ENCODE measurements around the gene PDE8B.

Gene PDE8B

GRCh38 chr5:77389746-77390145, 179.3 kb downstream of the PDE8B start:
- Histone ChIP-seq H2BK5ac (ENCODE audit: low read length) (no peak overlapping the region), H2BK15ac (ENCODE audit: low read length) (no peak overlapping the region), H3K4ac (ENCODE audit: low read length) (no peak overlapping the region), H3K9me3 (replicated peaks in 1 of 2; ENCODE audit: control insufficient read depth in 2 of 2, insufficient read depth in 1 of 2, low read depth in 1 of 2, low read length in 2 of 2) (no peaks in the 10 kb centered on the region), H3K4me3 (ENCODE audit: low read length in 2 of 2) (no peak overlapping the region), H3K27ac (replicated peaks; ENCODE audit: low read length) (no peak overlapping the region), H3K23ac (ENCODE audit: low read depth, low read length, poor library complexity) (no peak overlapping the region), H4K8ac (ENCODE audit: low read depth, low read length) (no peak overlapping the region), H3K4me1 (ENCODE audit: control insufficient read depth in 2 of 2, insufficient read depth in 1 of 2, low read depth in 1 of 2, low read length in 2 of 2) (peaks cover 0 to 2% of the 10 kb centered on the region in 2 donors), H3K36me3 (replicated peaks in 1 of 2; ENCODE audit: control insufficient read depth in 2 of 2, insufficient read depth in 2 of 2, low read length in 2 of 2) (no peaks in the 10 kb centered on the region), H2BK120ac (ENCODE audit: low read depth, low read length) (no peak overlapping the region), H3K18ac (ENCODE audit: low read length) (no peak overlapping the region), H3K79me1 (ENCODE audit: low read depth, low read length) (no peaks in the 10 kb centered on the region), H3K9ac (ENCODE audit: low read depth, low read length, poor library complexity) (no peak overlapping the region), H4K91ac (ENCODE audit: low read depth, low read length, poor library complexity) (no peak overlapping the region), H2BK12ac (ENCODE audit: low read length) (no peak overlapping the region), H2AFZ (ENCODE audit: low read length) (no peak overlapping the region), H3K4me2 (ENCODE audit: insufficient read depth, low read length, poor library complexity, severe bottlenecking) (no peak overlapping the region), H3K27me3 (ENCODE audit: control insufficient read depth in 3 of 3, insufficient read depth in 3 of 3, low read depth in 1 of 3, low read length in 3 of 3) (peaks cover 0 to 8% (median 0%) of the 10 kb centered on the region in 3 experiments), H3K14ac (ENCODE audit: low read length) (no peak overlapping the region), H2AK5ac (ENCODE audit: low read depth, low read length) (no peak overlapping the region)
- WGBS, 2 donors (ENCODE audit: extremely low coverage in 2 of 2, insufficient read length in 2 of 2, insufficient replicate concordance in 1 of 2), result no CpG with 5 or more reads among the region's 2 CpGs
- no peak for DNase-seq (ENCODE audit: low spot score)

GRCh38 chr5:77390221-77390620, 179.7 kb downstream of the PDE8B start:
- no peak overlapping the region for H3K27ac ChIP-seq (replicated peaks; ENCODE audit: low read length)
- no peak overlapping the region for H2BK12ac ChIP-seq (ENCODE audit: low read length)
- no peaks in the 10 kb centered on the region for H3K36me3 ChIP-seq (replicated peaks in 1 of 2; ENCODE audit: control insufficient read depth in 2 of 2, insufficient read depth in 2 of 2, low read length in 2 of 2)
- H3K4me3 ChIP-seq (ENCODE audit: low read length in 2 of 2), result no peak overlapping the region
- no peak overlapping the region for H3K9ac ChIP-seq (ENCODE audit: low read depth, low read length, poor library complexity)
- no peak overlapping the region for H3K14ac ChIP-seq (ENCODE audit: low read length)
- no peak overlapping the region for H2AK5ac ChIP-seq (ENCODE audit: low read depth, low read length)
- no peak overlapping the region for H3K4me2 ChIP-seq (ENCODE audit: insufficient read depth, low read length, poor library complexity, severe bottlenecking)
- H2BK5ac ChIP-seq (ENCODE audit: low read length), result no peak overlapping the region
- no peak overlapping the region for H3K4ac ChIP-seq (ENCODE audit: low read length)
- H3K9me3 ChIP-seq (replicated peaks in 1 of 2; ENCODE audit: control insufficient read depth in 2 of 2, insufficient read depth in 1 of 2, low read depth in 1 of 2, low read length in 2 of 2), result no peaks in the 10 kb centered on the region
- H2AFZ ChIP-seq (ENCODE audit: low read length), result no peak overlapping the region
- H4K91ac ChIP-seq (ENCODE audit: low read depth, low read length, poor library complexity), result no peak overlapping the region
- peaks cover 0 to 2% of the 10 kb centered on the region in 2 donors for H3K4me1 ChIP-seq (ENCODE audit: control insufficient read depth in 2 of 2, insufficient read depth in 1 of 2, low read depth in 1 of 2, low read length in 2 of 2)
- no peak overlapping the region for H2BK15ac ChIP-seq (ENCODE audit: low read length)
- H3K18ac ChIP-seq (ENCODE audit: low read length), result no peak overlapping the region
- H2BK120ac ChIP-seq (ENCODE audit: low read depth, low read length), result no peak overlapping the region
- peaks cover 0 to 8% (median 0%) of the 10 kb centered on the region in 3 experiments for H3K27me3 ChIP-seq (ENCODE audit: control insufficient read depth in 3 of 3, insufficient read depth in 3 of 3, low read depth in 1 of 3, low read length in 3 of 3)
- no CpG with 5 or more reads among the region's 3 CpGs for WGBS, 2 donors (ENCODE audit: extremely low coverage in 2 of 2, insufficient read length in 2 of 2, insufficient replicate concordance in 1 of 2)
- H3K79me1 ChIP-seq (ENCODE audit: low read depth, low read length), result no peaks in the 10 kb centered on the region
- H3K23ac ChIP-seq (ENCODE audit: low read depth, low read length, poor library complexity), result no peak overlapping the region
- H4K8ac ChIP-seq (ENCODE audit: low read depth, low read length), result no peak overlapping the region
- no peak for DNase-seq (ENCODE audit: low spot score)

- Histone ChIP-seq H3K79me1 (ENCODE audit: low read depth, low read length) (no peaks in the 10 kb centered on the region), H3K27ac (replicated peaks; ENCODE audit: low read length) (no peak overlapping the region), H2BK5ac (ENCODE audit: low read length) (no peak overlapping the region), H3K14ac (ENCODE audit: low read length) (no peak overlapping the region), H3K4me2 (ENCODE audit: insufficient read depth, low read length, poor library complexity, severe bottlenecking) (no peak overlapping the region), H3K27me3 (ENCODE audit: control insufficient read depth in 3 of 3, insufficient read depth in 3 of 3, low read depth in 1 of 3, low read length in 3 of 3) (peaks cover 0 to 9% (median 0%) of the 10 kb centered on the region in 3 experiments), H3K18ac (ENCODE audit: low read length) (no peak overlapping the region), H3K4ac (ENCODE audit: low read length) (no peak overlapping the region), H2AK5ac (ENCODE audit: low read depth, low read length) (no peak overlapping the region), H3K23ac (ENCODE audit: low read depth, low read length, poor library complexity) (no peak overlapping the region), H2AFZ (ENCODE audit: low read length) (no peak overlapping the region), H2BK15ac (ENCODE audit: low read length) (no peak overlapping the region), H3K36me3 (replicated peaks in 1 of 2; ENCODE audit: control insufficient read depth in 2 of 2, insufficient read depth in 2 of 2, low read length in 2 of 2) (no peaks in the 10 kb centered on the region), H2BK12ac (ENCODE audit: low read length) (no peak overlapping the region), H4K91ac (ENCODE audit: low read depth, low read length, poor library complexity) (no peak overlapping the region), H3K4me3 (ENCODE audit: low read length in 2 of 2) (no peak overlapping the region), H3K9me3 (replicated peaks in 1 of 2; ENCODE audit: control insufficient read depth in 2 of 2, insufficient read depth in 1 of 2, low read depth in 1 of 2, low read length in 2 of 2) (no peaks in the 10 kb centered on the region), H2BK120ac (ENCODE audit: low read depth, low read length) (no peak overlapping the region), H3K4me1 (ENCODE audit: control insufficient read depth in 2 of 2, insufficient read depth in 1 of 2, low read depth in 1 of 2, low read length in 2 of 2) (peaks cover 0 to 2% of the 10 kb centered on the region in 2 donors), H4K8ac (ENCODE audit: low read depth, low read length) (no peak overlapping the region), H3K9ac (ENCODE audit: low read depth, low read length, poor library complexity) (no peak overlapping the region)
- no peak for DNase-seq (ENCODE audit: low spot score)
- no CpG with 5 or more reads among the region's 2 CpGs for WGBS, 2 donors (ENCODE audit: extremely low coverage in 2 of 2, insufficient read length in 2 of 2, insufficient replicate concordance in 1 of 2)
These were observed 180.3 kb downstream of the PDE8B start for GRCh38 chr5:77390795-77391194.

GRCh38 chr5:77391240-77391765, 180.8 kb downstream of the PDE8B start:
- Histone ChIP-seq H3K79me1 (ENCODE audit: low read depth, low read length) (no peaks in the 10 kb centered on the region), H2BK5ac (ENCODE audit: low read length) (no peak overlapping the region), H3K4me2 (ENCODE audit: insufficient read depth, low read length, poor library complexity, severe bottlenecking) (no peak overlapping the region), H3K18ac (ENCODE audit: low read length) (no peak overlapping the region), H2BK12ac (ENCODE audit: low read length) (no peak overlapping the region), H2AK5ac (ENCODE audit: low read depth, low read length) (no peak overlapping the region), H3K36me3 (replicated peaks in 1 of 2; ENCODE audit: control insufficient read depth in 2 of 2, insufficient read depth in 2 of 2, low read length in 2 of 2) (no peaks in the 10 kb centered on the region), H3K27ac (replicated peaks; ENCODE audit: low read length) (no peak overlapping the region), H3K9ac (ENCODE audit: low read depth, low read length, poor library complexity) (no peak overlapping the region), H3K27me3 (ENCODE audit: control insufficient read depth in 3 of 3, insufficient read depth in 3 of 3, low read depth in 1 of 3, low read length in 3 of 3) (peaks cover 0 to 13% (median 0%) of the 10 kb centered on the region in 3 experiments), H3K9me3 (replicated peaks in 1 of 2; ENCODE audit: control insufficient read depth in 2 of 2, insufficient read depth in 1 of 2, low read depth in 1 of 2, low read length in 2 of 2) (no peaks in the 10 kb centered on the region), H3K14ac (ENCODE audit: low read length) (no peak overlapping the region), H2AFZ (ENCODE audit: low read length) (no peak overlapping the region), H3K4me1 (ENCODE audit: control insufficient read depth in 2 of 2, insufficient read depth in 1 of 2, low read depth in 1 of 2, low read length in 2 of 2) (peaks cover 0 to 4% of the 10 kb centered on the region in 2 donors), H2BK15ac (ENCODE audit: low read length) (no peak overlapping the region), H4K8ac (ENCODE audit: low read depth, low read length) (no peak overlapping the region), H3K4ac (ENCODE audit: low read length) (no peak overlapping the region), H3K23ac (ENCODE audit: low read depth, low read length, poor library complexity) (no peak overlapping the region), H3K4me3 (ENCODE audit: low read length in 2 of 2) (no peak overlapping the region), H4K91ac (ENCODE audit: low read depth, low read length, poor library complexity) (no peak overlapping the region), H2BK120ac (ENCODE audit: low read depth, low read length) (no peak overlapping the region)
- WGBS, 2 donors (ENCODE audit: extremely low coverage in 2 of 2, insufficient read length in 2 of 2, insufficient replicate concordance in 1 of 2), result no CpG with 5 or more reads among the region's 10 CpGs
- no peak for DNase-seq (ENCODE audit: low spot score)
